Measurements from ENCODE around the gene PLXNA2.

The PLXNA2 gene

GRCh38 chr1:208183977-208184911 lies 59.9 kb downstream of the PLXNA2 start:
- DNase-seq: peak in 12 of 56 donors; percentile 11 to 50 (median 36)

- no peak for DNase-seq
Observed at GRCh38 chr1:208182880-208183645, 61.1 kb downstream of the PLXNA2 start.

- no peak for DNase-seq
Observed at GRCh38 chr1:208181364-208181763, 62.8 kb downstream of the PLXNA2 start.

GRCh38 chr1:208180421-208180820 lies 63.8 kb downstream of the PLXNA2 start:
- DNase-seq: no peak

- DNase-seq: no peak
Observed at GRCh38 chr1:208179961-208180409, 64.2 kb downstream of the PLXNA2 start.

GRCh38 chr1:208179263-208179816 lies 64.8 kb downstream of the PLXNA2 start:
- no peak for DNase-seq

GRCh38 chr1:208178091-208178529 lies 66.1 kb downstream of the PLXNA2 start:
- DNase-seq: no peak

GRCh38 chr1:208177656-208178055 lies 66.5 kb downstream of the PLXNA2 start:
- DNase-seq: peak in 15 of 56 donors; percentile 12 to 73 (median 38)

- DNase-seq: no peak
Observed at GRCh38 chr1:208176649-208177048, 67.5 kb downstream of the PLXNA2 start.

GRCh38 chr1:208175508-208175895 lies 68.7 kb downstream of the PLXNA2 start:
- no peak for DNase-seq

- DNase-seq: no peak
Observed at GRCh38 chr1:208174731-208175507, 69.3 kb downstream of the PLXNA2 start.

- peak in 9 of 56 donors; percentile 17 to 44 (median 29) for DNase-seq
Observed at GRCh38 chr1:208174200-208174599, 70.0 kb downstream of the PLXNA2 start.

- no peak for DNase-seq
Observed at GRCh38 chr1:208173749-208174148, 70.4 kb downstream of the PLXNA2 start.

- no peak for DNase-seq
Observed at GRCh38 chr1:208172423-208173145, 71.6 kb downstream of the PLXNA2 start.

- DNase-seq: no peak
Observed at GRCh38 chr1:208171616-208172422, 72.4 kb downstream of the PLXNA2 start.

GRCh38 chr1:208170252-208170651 lies 73.9 kb downstream of the PLXNA2 start:
- peak in 34 of 56 donors; percentile 5 to 70 (median 30) for DNase-seq

- DNase-seq: no peak
Observed at GRCh38 chr1:208169081-208169879, 74.9 kb downstream of the PLXNA2 start.

- no peak for DNase-seq
Observed at GRCh38 chr1:208167261-208167869, 76.8 kb downstream of the PLXNA2 start.

Data from nucleus accumbens (tissue), 56 donors.